ENCODE data around the gene PLEKHA8. TPM values are rescaled to one million over a fixed set of nuclear protein-coding genes. Genes with fewer than 3 reads are reported as not detected.

PLEKHA8 gene
- total RNA-seq, 2 donors from 2014 or later: 11.7 to 14.9 TPM

DNA sequence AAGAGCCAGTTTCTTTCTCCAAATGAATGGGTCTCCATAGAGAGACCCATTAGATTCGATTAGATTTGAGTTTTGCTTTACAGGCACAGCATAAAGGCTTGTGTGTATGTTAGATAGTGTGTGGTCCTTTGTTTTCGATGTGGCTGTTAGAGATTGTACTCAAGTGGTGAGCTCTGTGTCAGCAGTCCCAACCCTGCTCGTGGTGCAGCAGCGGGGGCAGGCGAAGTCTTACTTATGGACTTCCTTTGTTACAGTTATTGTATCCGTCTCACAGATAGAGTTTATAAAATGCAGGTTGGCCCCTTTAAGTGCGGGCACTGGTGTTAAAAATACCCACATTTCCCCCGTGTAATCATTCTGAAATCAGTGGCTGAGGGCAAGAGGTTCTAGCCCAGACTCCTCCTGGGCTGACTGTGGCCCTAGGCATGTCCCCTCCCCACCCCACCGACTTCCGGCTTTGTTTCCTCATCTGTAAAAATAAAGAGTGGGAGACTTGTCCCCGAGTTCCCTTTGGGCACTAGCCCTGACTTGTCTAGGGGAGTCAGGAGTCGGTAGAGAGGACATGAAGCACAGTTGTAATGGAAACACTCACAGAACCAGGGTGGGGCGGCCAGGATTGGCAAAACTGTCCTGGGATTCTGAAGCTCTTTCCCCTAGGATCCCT, 135.2 kb downstream of the PLEKHA8 start:
- no peak overlapping the region for H3K4me3 ChIP-seq
- DNase-seq: no peak
- H3K9me3 ChIP-seq: no peaks in the 10 kb centered on the region
- no peaks in the 10 kb centered on the region for H3K27me3 ChIP-seq
- intact Hi-C loops (cut with DNase I): loop anchor here (5.0 to 10.0 kb wide), 2 partner anchors 111 to 249 kb away; no protein-coding TSS in a partner anchor
- H3K36me3 ChIP-seq: no peaks in the 10 kb centered on the region
- TF ChIP-seq, protein P1, sequence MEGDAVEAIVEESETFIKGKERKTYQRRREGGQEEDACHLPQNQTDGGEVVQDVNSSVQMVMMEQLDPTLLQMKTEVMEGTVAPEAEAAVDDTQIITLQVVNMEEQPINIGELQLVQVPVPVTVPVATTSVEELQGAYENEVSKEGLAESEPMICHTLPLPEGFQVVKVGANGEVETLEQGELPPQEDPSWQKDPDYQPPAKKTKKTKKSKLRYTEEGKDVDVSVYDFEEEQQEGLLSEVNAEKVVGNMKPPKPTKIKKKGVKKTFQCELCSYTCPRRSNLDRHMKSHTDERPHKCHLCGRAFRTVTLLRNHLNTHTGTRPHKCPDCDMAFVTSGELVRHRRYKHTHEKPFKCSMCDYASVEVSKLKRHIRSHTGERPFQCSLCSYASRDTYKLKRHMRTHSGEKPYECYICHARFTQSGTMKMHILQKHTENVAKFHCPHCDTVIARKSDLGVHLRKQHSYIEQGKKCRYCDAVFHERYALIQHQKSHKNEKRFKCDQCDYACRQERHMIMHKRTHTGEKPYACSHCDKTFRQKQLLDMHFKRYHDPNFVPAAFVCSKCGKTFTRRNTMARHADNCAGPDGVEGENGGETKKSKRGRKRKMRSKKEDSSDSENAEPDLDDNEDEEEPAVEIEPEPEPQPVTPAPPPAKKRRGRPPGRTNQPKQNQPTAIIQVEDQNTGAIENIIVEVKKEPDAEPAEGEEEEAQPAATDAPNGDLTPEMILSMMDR (IDR thresholded peaks at IDR 0.05): no peak
- no peak overlapping the region for H3K27ac ChIP-seq
- no peaks in the 10 kb centered on the region for H3K4me1 ChIP-seq
- no peak overlapping the region for H3K9ac ChIP-seq (ENCODE audit: low read depth in 2 of 2, low read length in 2 of 2)

GRCh38 chr7:30164567-30164966, 136.4 kb downstream of the PLEKHA8 start:
- H3K9ac ChIP-seq (ENCODE audit: low read depth in 2 of 2, low read length in 2 of 2): no peak overlapping the region
- H3K27me3 ChIP-seq: no peaks in the 10 kb centered on the region
- H3K27ac ChIP-seq: no peak overlapping the region
- intact Hi-C loops (cut with DNase I): loop anchor here (5.0 to 10.0 kb wide), 2 partner anchors 110 to 248 kb away; no protein-coding TSS in a partner anchor
- no peaks in the 10 kb centered on the region for H3K4me1 ChIP-seq
- no peaks in the 10 kb centered on the region for H3K9me3 ChIP-seq
- TF ChIP-seq, protein P1 (IDR thresholded peaks at IDR 0.05): peak; percentile 49
- no peak overlapping the region for H3K4me3 ChIP-seq
- no peak for DNase-seq
- H3K36me3 ChIP-seq: no peaks in the 10 kb centered on the region

DNA sequence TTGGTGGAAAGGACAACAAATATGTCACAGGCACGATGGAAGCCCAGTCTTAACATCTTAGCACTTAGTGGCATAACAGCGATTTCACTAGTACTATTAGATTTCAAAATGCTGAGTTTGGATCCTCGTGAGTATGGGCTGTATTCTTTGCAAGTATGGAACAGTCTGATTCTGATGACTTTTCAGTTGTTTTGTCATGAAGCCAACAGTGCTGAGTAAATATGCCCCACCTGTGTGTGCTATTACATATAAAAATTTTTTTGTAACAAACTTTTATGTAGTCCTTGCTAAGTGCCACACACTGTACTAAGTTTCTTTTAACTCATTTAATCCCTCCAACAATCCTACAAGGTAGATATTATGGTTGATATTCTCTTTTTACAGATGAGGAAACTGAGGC, 137.4 kb downstream of the PLEKHA8 start:
- Histone ChIP-seq H3K4me1 (no peaks in the 10 kb centered on the region), H3K27ac (no peak overlapping the region)
- TF ChIP-seq, protein P1 (IDR thresholded peaks at IDR 0.05): no peak

DNA sequence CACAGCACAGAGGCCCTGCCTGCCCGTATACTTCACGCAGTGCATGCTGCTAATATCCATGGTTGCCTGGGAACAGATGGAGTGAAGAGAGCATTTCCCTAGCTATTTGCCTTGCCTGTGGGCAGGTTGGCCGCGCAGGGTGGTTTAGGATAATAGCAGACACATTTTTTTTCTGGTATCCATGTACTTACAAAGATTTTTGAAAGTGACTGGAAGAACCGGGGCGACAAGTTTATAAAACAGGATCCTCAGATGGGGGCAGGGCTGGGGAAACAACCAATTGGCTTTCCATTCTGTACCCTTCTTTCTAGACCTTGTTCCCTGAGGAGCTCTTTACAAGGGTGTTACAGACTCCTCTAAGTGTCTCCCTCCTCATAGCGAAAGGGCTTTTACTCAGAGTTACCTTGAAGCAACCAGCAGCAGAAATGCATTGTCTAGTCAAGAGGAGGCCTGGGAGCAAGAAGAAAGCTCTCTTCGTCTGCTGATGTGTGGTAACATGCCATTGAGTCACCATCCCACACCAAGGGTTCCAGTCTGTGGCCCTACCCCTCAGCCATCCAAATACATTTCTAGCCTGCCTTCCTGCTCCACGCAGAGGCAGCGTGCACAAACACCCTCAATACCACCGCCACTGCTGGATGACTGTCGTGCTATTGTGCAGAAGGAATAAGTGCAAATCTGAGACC, 138.1 kb downstream of the PLEKHA8 start:
- DNase-seq: peak; percentile 70
- H3K36me3 ChIP-seq: no peaks in the 10 kb centered on the region
- TF ChIP-seq, protein P1 (IDR thresholded peaks at IDR 0.05): no peak
- no peak overlapping the region for H3K4me3 ChIP-seq
- peak overlapping the region in 1 of 2 donors; percentile 38 for H3K9ac ChIP-seq (ENCODE audit: low read depth in 2 of 2, low read length in 2 of 2)
- H3K9me3 ChIP-seq: no peaks in the 10 kb centered on the region
- no peak overlapping the region for H3K27ac ChIP-seq
- H3K27me3 ChIP-seq: no peaks in the 10 kb centered on the region
- no peaks in the 10 kb centered on the region for H3K4me1 ChIP-seq
- intact Hi-C loops (cut with DNase I): loop anchor here (5.0 to 10.0 kb wide), 2 partner anchors 109 to 396 kb away; no protein-coding TSS in a partner anchor

More for the DNA sequence above, 137.4 kb downstream of the PLEKHA8 start:
- Histone ChIP-seq H3K27me3 (no peaks in the 10 kb centered on the region), H3K4me3 (no peak overlapping the region), H3K9me3 (no peaks in the 10 kb centered on the region), H3K36me3 (no peaks in the 10 kb centered on the region), H3K9ac (ENCODE audit: low read depth in 2 of 2, low read length in 2 of 2) (peak overlapping the region in 1 of 2 donors; percentile 38)
- DNase-seq: no peak
- intact Hi-C loops (cut with DNase I): loop anchor here (5.0 to 10.0 kb wide), 2 partner anchors 109 to 397 kb away; no protein-coding TSS in a partner anchor

- H3K9ac ChIP-seq (ENCODE audit: low read depth in 2 of 2, low read length in 2 of 2): no peak overlapping the region
- no peaks in the 10 kb centered on the region for H3K27me3 ChIP-seq
- no peaks in the 10 kb centered on the region for H3K4me1 ChIP-seq
- no peak overlapping the region for H3K27ac ChIP-seq
- TF ChIP-seq, protein P1 (IDR thresholded peaks at IDR 0.05): no peak
- H3K9me3 ChIP-seq: no peaks in the 10 kb centered on the region
- no peak overlapping the region for H3K4me3 ChIP-seq
- H3K36me3 ChIP-seq: no peaks in the 10 kb centered on the region
- intact Hi-C loops (cut with DNase I): loop anchor here (5.0 to 10.0 kb wide), 2 partner anchors 108 to 395 kb away; no protein-coding TSS in a partner anchor
- DNase-seq: no peak
Measured at GRCh38 chr7:30166841-30167235, 138.6 kb downstream of the PLEKHA8 start.
